Measurements from ENCODE around the gene CSK.
"Not testable (repeated sequence)": the region's sequence is repeated elsewhere in the genome, so short reads cannot be mapped to it uniquely, and the experiment has no call there.

The CSK gene

GRCh38 chr15:74773329-74773728 lies 8.6 kb upstream of the CSK start:
- DNase-seq, result no peak

GRCh38 chr15:74773731-74774252 lies 8.1 kb upstream of the CSK start:
- DNase-seq, result no peak

GRCh38 chr15:74775132-74775562 lies 6.7 kb upstream of the CSK start:
- no peak for DNase-seq

GRCh38 chr15:74775894-74776293 lies 6.0 kb upstream of the CSK start:
- DNase-seq, result no peak

GRCh38 chr15:74776821-74777768 lies 4.8 kb upstream of the CSK start:
- no peak for DNase-seq

GRCh38 chr15:74777769-74778598 lies 3.9 kb upstream of the CSK start:
- DNase-seq, result no peak

- DNase-seq, result no peak
Measured at GRCh38 chr15:74778599-74778970, 3.3 kb upstream of the CSK start.

GRCh38 chr15:74779162-74779648 lies 2.7 kb upstream of the CSK start:
- no peak for DNase-seq

- DNase-seq, result no peak
Measured at GRCh38 chr15:74780523-74781430, 1.1 kb upstream of the CSK start.

- no peak for DNase-seq
Measured at GRCh38 chr15:74782259-74783071, 585 bp downstream of the CSK start.

- no peak for DNase-seq
Measured at GRCh38 chr15:74783072-74783807, 1.4 kb downstream of the CSK start.

GRCh38 chr15:74783808-74784175 lies 1.9 kb downstream of the CSK start:
- no peak for DNase-seq

- DNase-seq, result no peak
Measured at GRCh38 chr15:74784426-74785193, 2.7 kb downstream of the CSK start.

GRCh38 chr15:74785194-74786032 lies 3.5 kb downstream of the CSK start:
- no peak for DNase-seq

GRCh38 chr15:74786081-74786480 lies 4.2 kb downstream of the CSK start:
- not testable (repeated sequence) for DNase-seq

- no peak for DNase-seq
Measured at GRCh38 chr15:74786551-74787165, 4.8 kb downstream of the CSK start.

- DNase-seq, result no peak
Measured at GRCh38 chr15:74787251-74788041, 5.6 kb downstream of the CSK start.
